Globus pallidus (tissue), 1 donor: ENCODE results near the gene EGFL7.

ENCODE experiments used
- DNase-seq: peaks from one replicate; pipeline ENCODE4 v3.0.0-alpha.2; 2015; ENCODE audit warnings: low spot score

EGFL7 gene

DNA sequence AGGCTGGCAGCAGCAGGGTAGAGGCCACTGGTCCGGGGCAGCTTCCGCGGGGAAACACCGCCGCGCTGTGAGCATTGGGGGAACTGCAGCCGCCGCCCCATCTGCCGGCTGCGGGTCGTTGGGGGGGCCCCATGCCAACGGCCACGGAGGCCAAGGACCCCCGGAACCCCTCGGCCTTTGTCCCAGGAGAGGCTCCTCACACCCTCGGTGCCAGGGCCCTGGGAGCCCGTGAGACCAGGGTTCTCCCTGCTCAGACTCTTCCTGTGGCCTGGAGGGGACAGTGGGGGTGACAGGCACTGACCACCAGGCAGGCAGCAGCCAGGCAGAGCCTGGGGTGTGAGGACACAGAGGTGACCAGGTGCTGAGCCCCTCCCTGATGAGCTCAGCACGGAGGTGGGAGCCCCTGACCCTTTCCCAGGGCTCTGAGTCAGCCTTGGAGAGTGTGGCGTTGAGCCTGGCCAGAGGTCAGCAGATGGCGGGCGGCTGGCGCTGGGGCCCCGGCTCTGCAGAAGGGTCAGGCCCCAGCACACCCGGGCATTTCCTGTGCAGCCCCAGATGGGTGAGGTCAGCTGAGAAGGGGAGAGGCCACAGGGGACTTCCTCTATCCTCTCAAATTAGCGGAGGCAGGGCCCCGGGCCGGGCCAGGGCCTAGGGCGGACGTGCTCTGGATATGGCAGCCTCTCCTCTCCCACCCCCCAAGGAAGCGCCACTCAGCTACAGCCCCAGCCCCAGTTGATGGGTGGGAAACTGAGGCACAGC is 17.9 kb upstream of the EGFL7 start:
- peak; percentile 29 for DNase-seq

- no peak for DNase-seq
Observed at GRCh38 chr9:136645352-136645902, 17.3 kb upstream of the EGFL7 start.

- no peak for DNase-seq
Observed at GRCh38 chr9:136645903-136646754, 16.6 kb upstream of the EGFL7 start.

GRCh38 chr9:136646827-136647711 is 15.6 kb upstream of the EGFL7 start:
- no peak for DNase-seq

- no peak for DNase-seq
Observed at GRCh38 chr9:136648751-136649150, 14.0 kb upstream of the EGFL7 start.

- no peak for DNase-seq
Observed at GRCh38 chr9:136650021-136650420, 12.7 kb upstream of the EGFL7 start.

GRCh38 chr9:136650648-136651047 is 12.1 kb upstream of the EGFL7 start:
- no peak for DNase-seq

DNA sequence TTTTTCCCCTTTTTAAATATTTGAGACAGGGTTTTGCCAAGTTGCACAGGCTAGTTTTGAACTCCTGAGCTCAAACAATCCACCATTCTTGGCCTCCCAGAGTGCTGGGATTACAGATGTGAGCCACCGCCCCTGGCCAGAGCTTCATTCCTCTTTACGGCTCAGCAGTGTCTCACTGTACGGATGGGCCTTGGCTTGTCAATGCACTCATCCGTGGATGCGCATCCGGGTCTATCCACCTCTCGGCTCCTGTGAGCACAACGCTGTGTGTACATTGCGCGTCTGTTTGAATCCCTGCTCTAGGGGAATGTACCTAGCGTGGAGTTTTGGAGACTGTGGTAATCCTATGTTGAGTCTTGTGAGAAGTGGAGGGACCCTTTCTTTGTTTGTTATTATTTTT is 10.9 kb upstream of the EGFL7 start:
- no peak for DNase-seq

DNA sequence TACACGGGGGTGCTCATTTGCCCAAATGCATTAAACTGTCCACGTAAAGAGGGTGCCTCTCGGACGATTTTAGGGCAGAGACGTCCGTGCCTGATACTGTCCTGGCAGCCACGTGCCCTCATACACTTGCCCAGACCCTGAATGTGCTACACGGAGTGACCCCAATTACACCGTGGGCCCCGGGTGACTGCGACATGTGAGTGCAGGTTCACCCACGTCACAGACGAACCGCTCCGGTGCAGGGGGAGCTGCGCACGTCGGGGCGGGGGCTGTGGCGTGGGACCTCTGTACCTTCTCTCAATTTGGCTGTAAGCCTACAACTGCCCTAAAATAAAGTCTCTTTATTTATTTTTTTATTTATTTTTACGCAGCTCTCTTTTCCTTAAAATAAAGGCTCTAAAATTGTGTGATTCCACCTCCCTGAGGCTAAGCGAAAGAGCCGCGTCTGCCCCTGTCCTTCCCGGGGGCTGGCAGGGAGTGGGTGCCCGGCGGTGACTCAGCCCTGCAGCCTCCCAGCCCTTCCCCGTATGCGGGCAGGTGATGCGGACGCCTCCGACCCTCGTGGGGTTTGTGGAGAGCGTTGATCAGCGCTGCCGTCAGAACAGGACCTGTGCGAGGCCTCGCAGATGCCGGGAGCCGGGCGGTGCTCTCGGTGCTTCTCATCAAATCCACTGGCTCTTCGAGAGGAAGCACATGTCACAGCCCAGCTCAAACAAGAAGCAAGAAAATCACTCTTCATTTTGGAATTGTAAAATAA is 9.2 kb upstream of the EGFL7 start:
- no peak for DNase-seq

GRCh38 chr9:136654820-136655535 is 7.7 kb upstream of the EGFL7 start:
- DNase-seq: no peak

GRCh38 chr9:136655536-136656182 is 7.1 kb upstream of the EGFL7 start:
- no peak for DNase-seq

DNA sequence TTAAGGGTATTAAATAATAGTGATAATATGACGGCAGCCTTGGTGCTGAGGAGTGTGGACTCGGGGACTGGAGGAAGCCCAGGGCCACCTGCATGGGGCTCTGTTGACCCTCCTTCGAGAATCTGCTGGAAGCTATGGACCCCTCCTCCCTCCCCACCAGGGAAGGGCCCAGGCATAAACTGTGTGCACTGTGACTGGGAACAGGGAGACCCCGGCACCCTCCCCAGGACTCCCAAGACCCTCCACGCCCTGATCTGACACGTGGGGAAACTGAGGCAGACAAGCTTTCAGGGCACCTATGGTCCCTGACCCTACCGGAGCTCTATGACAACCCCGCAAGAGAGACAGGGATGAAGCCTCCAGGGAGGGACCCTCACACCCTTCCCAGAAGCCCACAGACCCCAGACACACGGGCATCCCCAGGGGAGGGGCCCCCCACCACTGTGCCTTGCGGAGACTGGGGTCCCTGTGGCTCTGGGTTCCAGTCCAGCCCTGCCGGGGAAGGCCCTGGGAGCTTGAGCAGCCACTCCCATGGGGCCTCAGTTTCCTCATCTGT is 6.5 kb upstream of the EGFL7 start:
- no peak for DNase-seq

- no peak for DNase-seq
Observed at GRCh38 chr9:136656795-136657611, 5.7 kb upstream of the EGFL7 start.

- DNase-seq: no peak
Observed at GRCh38 chr9:136657974-136658848, 4.5 kb upstream of the EGFL7 start.

- no peak for DNase-seq
Observed at GRCh38 chr9:136658849-136659535, 3.7 kb upstream of the EGFL7 start.

DNA sequence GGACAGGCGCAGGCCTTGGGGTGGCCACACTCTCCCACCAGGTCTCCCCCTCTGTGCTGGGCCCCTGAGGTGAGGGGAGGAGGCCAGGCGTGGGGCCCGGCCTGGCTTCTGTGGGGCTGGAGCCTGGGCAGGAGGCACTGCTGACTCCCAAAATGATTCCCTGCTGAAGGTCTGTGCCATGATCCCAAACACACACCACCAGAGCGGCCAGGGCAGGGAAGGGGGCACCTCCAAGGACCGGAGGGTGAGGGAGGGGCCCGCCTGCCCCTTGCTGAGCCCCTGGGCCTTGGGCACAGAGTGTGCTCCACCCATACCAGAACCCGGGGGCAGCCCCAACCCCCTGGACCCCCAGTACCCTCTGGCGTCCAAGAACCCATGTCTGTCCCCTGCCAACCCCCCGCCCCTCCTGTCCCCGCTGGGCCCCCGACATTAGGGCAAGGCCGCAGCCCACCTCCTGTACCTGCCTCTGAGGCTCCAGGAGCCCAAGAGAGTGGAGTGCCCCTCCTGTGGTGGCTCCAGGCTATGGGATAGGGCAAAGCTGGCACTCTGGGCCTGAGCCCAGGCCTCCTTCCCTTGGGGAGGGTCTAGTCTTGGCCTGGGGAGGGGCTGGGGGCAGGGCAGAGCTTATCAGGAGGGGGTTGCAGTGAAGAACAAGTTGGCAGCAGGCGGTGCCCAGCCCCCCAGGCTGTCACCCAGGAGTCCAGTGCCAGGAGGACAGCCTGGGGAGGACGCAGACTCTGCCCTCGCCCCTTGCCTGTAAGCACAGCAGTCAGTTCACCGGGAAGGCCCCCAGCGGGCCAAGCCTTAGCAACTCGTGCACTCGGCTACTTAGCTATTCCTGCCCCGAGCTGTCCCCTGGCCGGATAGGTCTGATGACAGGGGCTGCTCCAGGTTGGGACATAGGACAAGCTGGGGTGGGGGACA is 2.6 kb upstream of the EGFL7 start:
- no peak for DNase-seq
